DMS53 treated with DMSO at 0.1 percent for 48 hours (cell line): ENCODE data around the gene BSG.
"Not testable (repeated sequence)": the region's sequence is repeated elsewhere in the genome, so short reads cannot be mapped to it uniquely, and the experiment has no call there.

Experiments
- DNase-seq: peaks from one replicate; lab custom pipeline; 2025; ENCODE audit not compliant: unreplicated experiment; lab: John Stamatoyannopoulos, UW

The BSG gene

GRCh38 chr19:617551-618246, 45.3 kb downstream of the BSG start:
- no peak for DNase-seq

GRCh38 chr19:618247-618619, 45.8 kb downstream of the BSG start:
- DNase-seq: no peak

GRCh38 chr19:618674-619285, 46.4 kb downstream of the BSG start:
- DNase-seq: no peak

- DNase-seq: no peak
Observed at GRCh38 chr19:619286-620002, 47.0 kb downstream of the BSG start.

DNA sequence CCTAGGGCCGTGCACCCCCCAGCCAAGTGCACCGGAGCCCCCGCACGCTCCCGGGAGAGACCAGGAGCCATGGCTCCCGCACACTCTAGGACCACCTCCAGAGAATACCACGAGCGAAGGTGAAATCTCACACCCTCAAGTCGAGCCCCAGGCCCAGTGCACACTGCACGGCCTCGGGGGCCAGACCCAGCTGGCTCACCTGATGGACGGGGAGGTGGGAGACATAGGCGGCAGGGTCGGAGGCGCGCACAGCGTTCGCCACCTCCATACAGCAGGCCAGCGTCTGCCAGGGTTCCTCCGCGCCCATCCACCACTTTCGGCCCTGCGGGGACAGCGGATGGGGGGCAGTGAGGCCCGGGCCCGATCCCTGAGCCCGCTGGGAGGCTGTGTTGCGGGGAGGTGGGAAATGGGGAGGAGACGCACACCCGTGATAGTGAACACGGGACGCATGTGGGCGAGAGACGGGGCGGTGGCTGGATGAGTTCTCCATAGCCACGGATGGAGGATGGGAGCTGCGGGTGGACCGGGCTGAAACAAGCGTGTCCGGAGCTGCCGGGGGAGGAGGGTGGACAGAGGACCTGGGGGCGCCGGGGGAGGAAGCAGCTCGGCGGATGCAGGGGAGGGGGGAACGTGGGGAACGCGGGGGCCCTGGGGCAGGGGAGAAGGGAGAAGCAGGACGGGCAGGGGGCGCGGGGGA, 47.9 kb downstream of the BSG start:
- DNase-seq: no peak

GRCh38 chr19:621191-621590, 48.8 kb downstream of the BSG start:
- DNase-seq: not testable (repeated sequence)

- no peak for DNase-seq
Observed at GRCh38 chr19:621819-622218, 49.4 kb downstream of the BSG start.

GRCh38 chr19:622666-623065, 50.3 kb downstream of the BSG start:
- DNase-seq: no peak

DNA sequence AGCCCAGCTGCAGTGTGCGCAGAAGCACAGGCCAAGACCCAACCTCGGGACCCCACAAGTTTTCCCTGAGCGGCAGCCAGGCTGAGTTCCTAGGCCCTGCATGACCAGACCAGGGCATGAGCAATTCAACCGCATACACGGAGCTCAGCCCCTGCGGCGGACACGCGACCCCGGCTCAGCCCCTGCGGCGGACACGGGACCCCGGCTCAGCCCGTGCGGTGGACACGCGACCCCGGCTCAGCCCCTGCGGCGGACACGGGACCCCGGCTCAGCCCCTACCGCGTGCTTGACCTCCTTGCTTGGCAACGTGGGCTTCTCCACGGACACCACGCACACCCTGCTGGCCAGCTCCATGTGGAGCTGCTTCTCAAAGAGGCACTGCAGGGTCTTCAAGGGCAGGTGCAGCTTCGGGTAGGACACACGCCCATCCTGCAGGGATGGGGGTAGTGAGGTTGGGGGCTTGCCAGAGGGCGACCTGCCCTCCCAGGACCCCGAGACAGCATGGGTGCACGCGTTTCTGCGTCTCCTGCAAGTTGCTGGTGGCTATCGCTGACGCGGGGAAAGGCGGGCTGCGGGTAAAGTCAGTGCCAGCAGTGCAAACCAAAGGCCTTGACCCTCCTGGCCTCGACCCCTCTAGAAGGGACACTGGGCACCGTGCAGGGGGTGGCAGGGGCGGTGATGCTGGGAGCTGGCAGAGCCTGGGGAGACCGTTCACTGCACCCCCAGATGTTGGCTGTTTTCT, 51.0 kb downstream of the BSG start:
- no peak for DNase-seq

GRCh38 chr19:623974-624373, 51.6 kb downstream of the BSG start:
- DNase-seq: no peak

- DNase-seq: no peak
Observed at GRCh38 chr19:624433-625109, 52.2 kb downstream of the BSG start.

- no peak for DNase-seq
Observed at GRCh38 chr19:625257-625656, 52.9 kb downstream of the BSG start.

DNA sequence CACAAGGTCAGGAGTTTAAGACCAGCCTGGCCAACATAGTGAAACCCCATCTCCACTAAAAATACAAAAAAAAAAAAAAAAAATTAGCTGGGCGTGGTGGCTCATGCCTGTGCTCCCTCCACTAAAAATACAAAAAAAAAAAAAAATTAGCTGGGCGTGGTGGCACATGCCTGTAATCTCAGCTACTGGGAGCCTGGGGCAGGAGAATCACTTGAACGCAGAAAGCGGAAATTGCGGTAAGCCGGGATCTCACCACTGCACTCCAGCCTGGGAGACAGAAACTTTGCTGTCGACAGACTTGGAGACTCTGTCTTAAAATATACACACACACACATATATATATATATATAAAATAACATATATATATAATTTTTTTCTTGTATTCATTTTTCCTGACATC, 54.2 kb downstream of the BSG start:
- not testable (repeated sequence) for DNase-seq

DNA sequence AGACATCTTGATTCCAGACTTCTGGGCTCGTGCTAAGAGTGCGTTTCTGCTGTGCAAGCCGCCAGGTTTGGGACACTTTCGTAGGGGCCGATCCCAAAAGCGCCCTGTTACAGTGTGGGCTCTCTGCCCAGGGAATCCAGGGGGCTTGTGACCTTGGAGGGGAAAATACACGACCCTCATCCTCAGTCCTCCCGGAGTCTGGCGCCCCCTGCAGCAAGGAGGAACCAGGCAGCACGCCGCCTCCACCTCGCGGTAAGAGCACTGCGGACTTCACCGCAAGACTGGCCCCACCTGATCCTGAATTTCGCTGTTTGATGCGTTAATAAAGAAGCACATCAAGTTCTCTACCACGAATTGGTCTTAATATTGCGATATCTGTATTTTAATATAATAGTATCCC, 55.8 kb downstream of the BSG start:
- DNase-seq: no peak

DNA sequence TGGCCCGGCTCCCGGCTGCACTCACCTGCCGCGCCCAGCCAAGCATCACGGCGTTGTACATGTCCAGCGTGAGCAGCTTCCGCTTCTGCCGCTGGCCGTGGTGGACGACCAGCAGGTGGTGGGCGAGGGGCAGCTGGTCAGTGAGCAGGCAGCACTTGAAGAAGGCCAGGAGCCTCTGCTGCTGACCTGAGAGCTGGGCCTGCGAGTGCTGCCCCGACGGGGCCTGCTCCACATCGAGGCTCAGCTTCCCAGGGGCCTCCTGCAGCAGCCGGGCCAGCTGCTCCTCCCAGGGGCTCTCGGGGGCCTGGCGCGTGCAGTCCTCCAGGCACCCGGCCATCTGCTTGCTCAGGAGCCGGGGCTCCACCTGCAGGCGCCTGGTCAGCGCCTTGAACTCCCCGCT, 57.1 kb downstream of the BSG start:
- not testable (repeated sequence) for DNase-seq

GRCh38 chr19:629961-630714, 57.7 kb downstream of the BSG start:
- no peak for DNase-seq

DNA sequence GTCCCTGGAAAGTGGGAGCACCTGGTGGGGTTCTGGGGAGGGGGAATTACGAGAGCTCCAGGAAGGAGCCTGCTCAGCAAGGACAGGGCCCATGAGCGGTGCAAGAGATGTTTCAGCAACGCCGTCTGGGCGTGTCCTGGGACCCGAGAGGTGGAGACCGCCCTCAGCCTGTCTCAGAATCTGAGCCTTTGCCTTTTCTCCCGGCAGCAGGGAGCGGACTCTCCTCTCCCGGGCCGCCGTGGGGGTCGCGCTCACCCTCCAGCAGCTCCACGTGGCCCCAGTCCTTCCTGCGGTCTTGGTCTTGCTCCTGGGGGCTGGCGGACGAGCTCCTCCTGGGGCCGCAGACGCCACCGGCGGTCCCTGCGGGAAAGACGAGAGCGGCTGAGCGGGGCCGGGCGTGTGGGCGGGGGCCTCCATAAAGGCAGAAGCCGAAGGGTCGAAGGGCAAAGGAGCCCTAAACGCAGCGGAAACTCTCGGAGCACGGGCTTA, 60.2 kb downstream of the BSG start:
- no peak for DNase-seq
